BLaER1 (cell line): ENCODE data around the gene LPAR3.
A peak's percentile ranks its signal among the peaks of the same experiment; 100 is the strongest.

Source experiments
- H3K27ac ChIP-seq: shearing (Covaris generic); formaldehyde crosslinking; 2 replicates; pipeline ENCODE4 v1.8.1; 2022
- H3K27me3 ChIP-seq: shearing (Covaris generic); formaldehyde crosslinking; 2 replicates; pipeline ENCODE4 v1.8.1; 2022
- H3K36me3 ChIP-seq: shearing (Covaris generic); formaldehyde crosslinking; 2 replicates; pipeline ENCODE4 v1.8.1; 2022
- H3K4me1 ChIP-seq: shearing (Covaris generic); formaldehyde crosslinking; 2 replicates; pipeline ENCODE4 v1.8.1; 2022
- H3K4me2 ChIP-seq: shearing (Covaris generic); formaldehyde crosslinking; 2 replicates; pipeline ENCODE4 v1.8.1; 2022
- H3K4me3 ChIP-seq: shearing (Covaris generic); formaldehyde crosslinking; 2 replicates; pipeline ENCODE4 v1.8.1; 2022
- H3K9ac ChIP-seq: shearing (Covaris generic); formaldehyde crosslinking; 2 replicates; pipeline ENCODE4 v1.8.1; 2022
- H3K9me3 ChIP-seq: shearing (Covaris generic); formaldehyde crosslinking; 2 replicates; pipeline ENCODE4 v1.8.1; 2022
- H4K20me1 ChIP-seq: shearing (Covaris generic); formaldehyde crosslinking; 2 replicates; pipeline ENCODE4 v1.8.1; 2022
- Cebpa-rat ChIP-seq: shearing (Covaris generic); IDR thresholded peaks from 2 replicates; pipeline ENCODE4 v1.8.1; 2022

Gene LPAR3

DNA sequence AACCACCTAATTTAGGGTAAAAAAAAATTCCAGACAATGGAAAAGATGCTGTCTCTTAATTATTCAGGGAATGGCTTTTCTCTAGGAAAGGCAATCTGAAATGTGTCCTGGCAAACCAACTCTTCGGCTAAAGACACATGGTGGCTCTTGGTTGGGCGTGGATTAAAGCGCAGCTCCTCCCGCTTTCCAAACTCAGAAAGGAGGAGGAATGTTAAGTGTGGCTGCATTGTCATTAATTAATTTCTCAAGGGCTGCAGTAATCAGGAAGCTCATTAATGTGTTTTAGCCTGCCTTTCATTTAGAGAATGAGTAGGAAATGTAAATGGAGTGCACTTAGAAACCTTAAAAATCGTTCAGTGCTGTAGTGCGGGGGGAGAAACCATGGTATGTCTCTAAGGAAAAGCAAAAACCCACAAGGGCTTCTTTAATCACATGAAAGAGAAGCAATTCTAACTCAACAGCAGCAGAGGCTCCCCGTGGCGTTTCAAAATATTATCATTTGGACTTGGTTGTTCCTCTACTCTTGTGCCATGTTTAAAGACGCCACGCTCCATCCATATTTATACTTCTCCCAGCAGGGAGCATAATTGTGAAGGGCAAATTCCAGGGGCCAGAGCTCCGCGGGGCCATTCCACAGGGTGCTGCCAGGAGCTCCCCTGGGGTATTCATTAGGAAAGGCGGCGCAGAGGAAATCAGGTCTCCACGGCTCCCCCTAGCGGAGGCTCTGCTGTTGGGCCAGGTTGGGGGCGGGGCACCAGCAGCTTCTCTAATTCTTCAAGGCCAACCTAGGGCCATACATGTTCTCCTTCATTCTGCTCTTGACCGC is 110.8 kb downstream of the LPAR3 start:
- Histone ChIP-seq H3K27me3 (no peaks in the 10 kb centered on the region), H3K4me2 (peak overlapping the region; percentile 80), H3K9me3 (no peaks in the 10 kb centered on the region), H3K4me3 (no peak overlapping the region; the same call in 1 of the 2 replicates), H3K9ac (no peak overlapping the region), H3K36me3 (no peaks in the 10 kb centered on the region), H3K27ac (no peak overlapping the region), H4K20me1 (no peaks in the 10 kb centered on the region), H3K4me1 (peaks cover 47% of the 10 kb centered on the region)
- no peak for TF ChIP-seq Cebpa-rat

DNA sequence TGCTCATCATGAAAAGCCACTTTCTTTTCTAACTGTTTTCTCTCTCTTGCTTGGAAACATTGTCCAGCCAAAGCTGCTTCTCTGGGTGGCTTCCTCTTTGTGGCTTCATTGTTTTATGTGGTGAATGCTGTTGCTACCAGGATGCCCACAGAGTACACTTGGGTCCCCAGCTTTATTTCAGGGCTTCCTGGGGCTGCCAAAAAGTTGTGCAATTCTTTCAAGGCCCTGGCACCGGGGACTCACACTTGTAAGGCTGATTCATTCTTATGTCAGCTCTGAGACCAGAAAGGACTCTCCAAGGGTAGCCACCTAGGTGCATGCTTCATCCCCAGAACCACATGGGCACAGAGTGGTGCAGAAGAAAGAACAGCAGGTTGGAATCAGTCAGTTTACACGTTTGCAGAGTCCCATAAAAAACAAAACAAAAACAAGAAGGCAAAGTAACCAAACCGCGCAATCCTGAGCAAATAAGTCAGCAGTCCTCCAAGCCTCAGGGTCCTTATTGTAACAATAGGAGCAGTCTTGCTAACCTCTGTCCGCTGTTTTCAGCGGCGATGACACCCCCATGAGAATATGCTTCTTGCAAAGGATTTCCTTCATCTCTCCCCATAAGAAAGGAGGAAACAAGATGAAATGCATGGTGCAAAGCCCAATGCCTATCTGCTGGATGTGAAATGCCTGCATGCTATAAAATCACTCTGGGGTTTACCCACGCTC is 112.8 kb downstream of the LPAR3 start:
- no peaks in the 10 kb centered on the region for H3K27me3 ChIP-seq
- H4K20me1 ChIP-seq, result no peaks in the 10 kb centered on the region
- H3K4me2 ChIP-seq, result peak overlapping the region; percentile 95
- H3K36me3 ChIP-seq, result no peaks in the 10 kb centered on the region
- TF ChIP-seq Cebpa-rat, result peak; percentile 99
- H3K4me1 ChIP-seq, result peaks cover 47% of the 10 kb centered on the region
- peak overlapping the region; percentile 47; the same call in 1 of the 2 replicates for H3K4me3 ChIP-seq
- H3K9ac ChIP-seq, result peak overlapping the region; percentile 36; the same call in 1 of the 2 replicates
- H3K27ac ChIP-seq, result peak overlapping the region; percentile 48; the same call in 1 of the 2 replicates
- H3K9me3 ChIP-seq, result no peaks in the 10 kb centered on the region

DNA sequence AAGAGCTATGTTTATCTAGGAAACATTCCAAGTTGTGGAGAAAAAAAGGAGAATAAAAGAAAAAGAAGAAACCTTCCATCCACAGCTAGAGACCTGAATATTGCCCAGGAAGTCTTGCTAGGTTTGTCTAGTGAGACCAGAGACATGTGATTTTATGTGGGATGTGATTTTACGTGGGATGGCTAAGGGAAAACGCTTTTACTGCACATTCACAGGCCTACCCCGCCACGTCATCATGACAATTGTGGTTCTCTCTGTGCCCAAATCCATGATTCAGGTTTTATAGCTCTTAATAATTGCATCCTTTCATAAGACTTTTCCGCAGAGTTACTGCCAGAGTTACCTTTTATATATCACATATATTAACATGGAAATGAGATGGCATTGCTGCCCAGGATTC is 116.4 kb downstream of the LPAR3 start:
- no peaks in the 10 kb centered on the region for H4K20me1 ChIP-seq
- H3K27me3 ChIP-seq, result no peaks in the 10 kb centered on the region
- H3K27ac ChIP-seq, result no peak overlapping the region
- no peak overlapping the region for H3K4me3 ChIP-seq
- no peak overlapping the region for H3K9ac ChIP-seq
- no peak overlapping the region for H3K4me2 ChIP-seq
- TF ChIP-seq Cebpa-rat, result no peak
- H3K4me1 ChIP-seq, result peaks cover 26% of the 10 kb centered on the region
- H3K9me3 ChIP-seq, result no peaks in the 10 kb centered on the region
- H3K36me3 ChIP-seq, result no peaks in the 10 kb centered on the region

DNA sequence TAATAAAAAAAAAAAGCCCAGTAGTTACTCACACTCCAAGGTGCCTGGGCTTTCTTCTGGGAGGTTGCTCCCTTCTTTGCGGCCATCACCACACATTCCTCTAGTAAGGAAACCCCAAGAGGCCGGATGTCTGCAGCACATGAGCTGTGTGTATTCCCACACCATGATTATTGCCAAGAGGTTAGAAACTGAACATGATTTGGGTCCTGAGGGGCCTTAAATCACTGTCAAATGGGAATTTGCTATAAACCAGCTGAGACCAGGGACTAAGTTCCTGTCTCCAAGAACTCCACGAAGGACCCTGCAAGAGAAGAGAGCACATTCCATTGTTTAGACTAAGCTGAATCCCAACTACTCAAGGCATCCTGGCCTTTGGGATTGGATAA is 117.5 kb downstream of the LPAR3 start:
- H3K9me3 ChIP-seq, result no peaks in the 10 kb centered on the region
- no peak overlapping the region for H3K4me2 ChIP-seq
- no peak overlapping the region for H3K4me3 ChIP-seq
- no peaks in the 10 kb centered on the region for H3K36me3 ChIP-seq
- no peak overlapping the region for H3K9ac ChIP-seq
- H3K4me1 ChIP-seq, result peaks cover 17% of the 10 kb centered on the region
- H3K27me3 ChIP-seq, result no peaks in the 10 kb centered on the region
- H4K20me1 ChIP-seq, result no peaks in the 10 kb centered on the region
- no peak for TF ChIP-seq Cebpa-rat
- H3K27ac ChIP-seq, result no peak overlapping the region

DNA sequence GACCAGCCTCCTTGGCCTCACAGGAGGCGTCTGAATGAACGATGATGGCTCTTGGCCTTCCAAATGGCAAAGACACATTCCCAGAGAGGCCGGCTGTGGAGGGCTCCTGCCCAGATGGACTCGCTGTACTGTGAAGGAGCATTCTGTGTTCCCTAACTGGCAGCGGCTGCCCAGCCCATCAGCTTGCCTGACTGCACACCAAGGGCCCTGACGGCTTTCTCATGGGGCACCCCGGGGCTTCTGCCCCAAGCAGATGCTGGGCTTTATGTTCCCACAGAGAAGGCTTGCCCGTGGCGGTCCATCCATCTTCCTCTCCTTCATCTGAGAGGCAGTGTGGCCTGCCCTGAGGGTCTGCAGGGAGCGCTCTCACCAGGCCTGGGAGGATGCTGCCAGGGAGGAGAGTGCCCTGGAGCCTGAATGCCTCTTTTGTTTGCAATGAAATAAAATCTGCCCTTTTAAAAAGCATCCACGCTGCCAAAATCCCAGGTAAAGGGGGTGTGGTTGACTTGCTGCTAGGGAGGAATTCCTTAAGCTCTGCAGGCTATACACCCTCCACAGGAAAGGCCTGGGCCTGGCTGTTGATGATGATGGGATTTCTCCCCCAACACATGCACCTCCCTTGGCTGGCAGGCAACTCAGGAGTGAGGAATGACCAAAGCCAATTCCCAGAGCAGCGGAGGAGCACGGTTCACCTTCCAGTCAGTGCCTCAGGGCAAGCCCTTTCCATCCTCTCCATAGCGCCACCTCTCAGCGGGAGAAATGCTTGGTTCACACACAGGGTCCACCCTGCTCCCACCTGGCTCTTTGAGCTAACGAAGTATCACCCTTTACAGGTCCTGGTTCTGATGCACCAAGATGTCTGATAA is 118.1 kb downstream of the LPAR3 start:
- H3K4me3 ChIP-seq, result no peak overlapping the region
- H3K9me3 ChIP-seq, result no peaks in the 10 kb centered on the region
- H3K36me3 ChIP-seq, result no peaks in the 10 kb centered on the region
- H4K20me1 ChIP-seq, result no peaks in the 10 kb centered on the region
- H3K9ac ChIP-seq, result no peak overlapping the region
- no peaks in the 10 kb centered on the region for H3K27me3 ChIP-seq
- H3K4me2 ChIP-seq, result no peak overlapping the region
- no peak overlapping the region for H3K27ac ChIP-seq
- no peak for TF ChIP-seq Cebpa-rat
- peaks cover 11% of the 10 kb centered on the region for H3K4me1 ChIP-seq

DNA sequence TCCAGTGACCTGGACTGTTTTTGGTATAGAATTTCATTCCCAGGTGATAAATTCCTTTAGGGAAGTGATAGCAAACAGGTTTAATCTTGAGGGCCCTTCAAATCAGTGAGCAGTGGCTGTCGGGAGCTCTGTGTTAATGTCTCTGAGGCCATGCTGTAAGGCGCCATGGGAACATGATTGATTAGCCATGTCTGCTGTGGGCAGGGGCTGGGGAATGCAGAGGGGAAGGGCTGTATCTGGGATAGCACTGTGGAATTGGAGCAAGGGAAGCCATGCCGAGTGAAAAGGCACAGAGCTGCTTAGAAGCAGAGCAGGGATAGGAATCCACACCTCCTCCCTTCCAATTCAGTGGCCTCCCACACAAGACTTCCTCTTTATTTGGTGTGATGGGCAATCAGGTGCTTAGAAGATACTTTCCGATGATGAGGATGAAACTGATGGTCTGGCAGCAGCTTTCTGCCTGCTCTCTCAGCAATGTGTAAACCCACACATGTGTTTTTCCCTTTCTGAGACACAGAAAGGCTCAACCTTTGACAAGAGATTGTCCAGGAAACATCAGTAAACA is 119.0 kb downstream of the LPAR3 start:
- Histone ChIP-seq H3K4me1 (peaks cover 2% of the 10 kb centered on the region), H3K9ac (no peak overlapping the region), H3K9me3 (no peaks in the 10 kb centered on the region), H4K20me1 (no peaks in the 10 kb centered on the region), H3K36me3 (no peaks in the 10 kb centered on the region), H3K27me3 (no peaks in the 10 kb centered on the region), H3K4me2 (no peak overlapping the region), H3K4me3 (no peak overlapping the region), H3K27ac (no peak overlapping the region)
- TF ChIP-seq Cebpa-rat, result no peak

DNA sequence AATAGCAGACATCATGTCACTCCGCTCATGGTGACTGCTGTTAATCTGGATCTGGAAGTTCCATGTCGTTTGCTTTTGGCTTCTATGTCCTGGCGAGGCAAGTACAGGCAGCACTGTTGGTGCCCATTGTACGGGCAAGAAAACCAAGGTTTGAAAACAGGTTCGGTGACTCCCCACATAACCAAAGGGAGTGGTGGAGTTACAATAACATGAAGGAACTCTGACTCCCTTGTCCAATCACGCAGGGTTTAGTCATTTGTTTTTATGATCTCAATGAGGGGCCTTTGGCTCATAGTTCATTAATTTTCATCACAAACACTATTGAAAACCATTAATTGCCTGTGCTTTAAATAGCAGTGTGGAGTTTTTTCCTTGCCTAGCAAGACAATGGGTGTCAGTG is 119.8 kb downstream of the LPAR3 start:
- no peak overlapping the region for H3K27ac ChIP-seq
- no peak overlapping the region for H3K4me3 ChIP-seq
- TF ChIP-seq Cebpa-rat, result no peak
- H3K36me3 ChIP-seq, result no peaks in the 10 kb centered on the region
- no peak overlapping the region for H3K4me2 ChIP-seq
- no peak overlapping the region for H3K9ac ChIP-seq
- H3K27me3 ChIP-seq, result no peaks in the 10 kb centered on the region
- no peaks in the 10 kb centered on the region for H3K4me1 ChIP-seq
- H3K9me3 ChIP-seq, result no peaks in the 10 kb centered on the region
- no peaks in the 10 kb centered on the region for H4K20me1 ChIP-seq

DNA sequence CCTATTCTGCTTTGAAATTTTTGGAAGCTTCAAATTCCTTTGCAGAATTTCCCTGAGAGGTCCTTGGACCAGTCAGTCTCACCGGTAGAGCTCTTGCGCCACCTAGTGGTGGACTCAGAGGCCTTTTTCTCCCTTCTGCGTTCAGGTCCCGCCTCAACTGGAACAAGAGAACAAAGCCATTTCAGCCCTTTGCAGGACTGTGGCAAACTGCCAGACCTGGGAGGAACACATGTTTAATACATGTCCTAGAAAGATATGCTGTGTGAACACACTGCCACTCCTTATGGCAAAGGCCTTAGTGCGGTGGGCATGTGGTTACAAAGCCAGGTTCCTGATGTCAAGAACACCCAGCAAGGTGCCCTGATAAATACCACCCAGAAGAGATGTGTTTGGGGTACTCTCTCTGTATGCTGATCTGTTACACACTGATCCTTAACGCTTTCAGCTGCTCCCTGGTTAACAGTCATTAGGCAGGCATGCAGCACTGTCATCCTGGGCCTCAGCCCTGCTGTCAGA is 120.5 kb downstream of the LPAR3 start:
- TF ChIP-seq Cebpa-rat, result no peak
- no peak overlapping the region for H3K4me2 ChIP-seq

DNA sequence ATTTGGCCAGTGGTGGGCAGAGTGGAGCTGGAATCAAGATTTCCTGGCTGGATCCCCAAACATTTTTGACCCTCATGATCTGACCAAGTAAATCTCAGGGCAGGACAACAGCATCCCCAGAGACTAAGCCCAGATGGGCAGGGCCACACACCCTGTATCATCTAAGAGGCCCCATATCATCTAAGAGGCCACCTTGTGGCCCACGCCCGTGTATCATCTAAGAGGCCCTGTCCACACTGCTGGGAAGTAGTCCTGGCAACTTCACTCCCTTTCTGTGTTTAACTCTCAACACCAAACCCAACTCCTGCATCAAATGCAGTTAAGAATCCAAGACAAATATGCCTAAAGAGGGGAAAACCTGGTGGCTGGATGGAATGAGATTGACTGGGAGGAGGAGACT is 121.1 kb downstream of the LPAR3 start:
- no peaks in the 10 kb centered on the region for H3K9me3 ChIP-seq
- H3K4me2 ChIP-seq, result no peak overlapping the region
- no peak for TF ChIP-seq Cebpa-rat
- H3K27me3 ChIP-seq, result no peaks in the 10 kb centered on the region
- no peak overlapping the region for H3K9ac ChIP-seq
- no peak overlapping the region for H3K4me3 ChIP-seq
- H3K36me3 ChIP-seq, result no peaks in the 10 kb centered on the region
- H3K4me1 ChIP-seq, result no peaks in the 10 kb centered on the region
- H3K27ac ChIP-seq, result no peak overlapping the region
- no peaks in the 10 kb centered on the region for H4K20me1 ChIP-seq

More for the DNA sequence above, 120.5 kb downstream of the LPAR3 start:
- H4K20me1 ChIP-seq, result no peaks in the 10 kb centered on the region
- H3K27me3 ChIP-seq, result no peaks in the 10 kb centered on the region
- H3K4me1 ChIP-seq, result no peaks in the 10 kb centered on the region
- H3K4me3 ChIP-seq, result no peak overlapping the region
- no peak overlapping the region for H3K27ac ChIP-seq
- no peaks in the 10 kb centered on the region for H3K9me3 ChIP-seq
- H3K36me3 ChIP-seq, result no peaks in the 10 kb centered on the region
- no peak overlapping the region for H3K9ac ChIP-seq
